ENCODE results near the gene MEGF11.

The MEGF11 gene

DNA sequence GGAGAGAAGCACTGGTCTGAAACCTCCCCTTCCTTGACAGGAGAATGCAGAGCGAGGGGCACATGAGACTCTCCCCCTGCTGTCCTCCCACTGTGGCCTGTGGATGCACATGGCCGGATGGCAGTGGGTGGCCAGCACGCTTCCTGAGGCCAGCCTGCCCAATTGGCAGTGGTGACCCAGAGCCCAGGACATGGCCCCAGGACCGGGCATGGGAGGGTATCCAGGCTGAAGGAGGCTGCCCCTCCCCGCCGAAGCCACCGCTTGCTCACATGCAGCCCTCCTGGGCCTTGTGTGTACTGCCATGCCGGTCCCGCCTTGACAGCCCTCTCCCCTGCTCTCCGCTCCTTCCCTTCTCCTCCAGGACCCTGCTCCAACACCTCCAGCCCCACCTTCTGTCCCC, 100.9 kb downstream of the MEGF11 start:
- Histone ChIP-seq H3K27ac (ENCODE audit: low read depth, low read length) (no peak overlapping the region), H3K9me3 (ENCODE audit: control insufficient read depth in 5 of 5, low read length in 5 of 5) (no peaks in the 10 kb centered on the region), H3K27me3 (ENCODE audit: control insufficient read depth in 5 of 5, insufficient read depth in 4 of 5, low read length in 5 of 5) (peaks cover 7 to 25% (median 18%) of the 10 kb centered on the region in 5 donors), H3K4me3 (ENCODE audit: low read depth in 1 of 5, low read length in 5 of 5) (no peak overlapping the region), H3K4me1 (ENCODE audit: control insufficient read depth in 5 of 5, insufficient read depth in 5 of 5, low read length in 5 of 5) (no peaks in the 10 kb centered on the region), H3K36me3 (ENCODE audit: control insufficient read depth in 5 of 5, insufficient read depth in 5 of 5, low read length in 5 of 5) (no peaks in the 10 kb centered on the region), H3K9ac (ENCODE audit: low read length in 5 of 5) (no peak overlapping the region)

DNA sequence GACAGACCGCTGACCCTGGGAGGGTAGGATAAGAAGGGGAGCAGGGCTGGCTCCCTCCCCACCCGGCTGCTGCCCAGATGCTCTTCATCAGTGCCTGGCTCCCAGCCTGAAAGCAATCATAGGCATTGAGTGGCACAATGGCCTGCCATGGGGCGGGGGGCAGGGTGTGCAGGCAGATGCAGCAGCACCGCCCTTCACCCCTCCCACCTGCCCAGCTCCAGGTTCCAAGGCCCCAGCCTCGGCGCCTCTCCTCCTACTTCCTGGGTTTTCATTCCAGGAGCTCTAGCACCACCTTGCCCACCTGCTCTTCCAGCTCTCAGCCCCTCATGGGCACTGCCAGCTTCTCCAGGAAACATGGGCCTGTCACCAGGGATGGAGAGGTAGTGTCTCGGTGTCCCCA, 101.7 kb downstream of the MEGF11 start:
- Histone ChIP-seq H3K9me3 (ENCODE audit: control insufficient read depth in 5 of 5, low read length in 5 of 5) (no peaks in the 10 kb centered on the region), H3K9ac (ENCODE audit: low read length in 5 of 5) (no peak overlapping the region), H3K36me3 (ENCODE audit: control insufficient read depth in 5 of 5, insufficient read depth in 5 of 5, low read length in 5 of 5) (no peaks in the 10 kb centered on the region), H3K27me3 (ENCODE audit: control insufficient read depth in 5 of 5, insufficient read depth in 4 of 5, low read length in 5 of 5) (peaks cover 7 to 26% (median 20%) of the 10 kb centered on the region in 5 donors), H3K4me3 (ENCODE audit: low read depth in 1 of 5, low read length in 5 of 5) (no peak overlapping the region), H3K4me1 (ENCODE audit: control insufficient read depth in 5 of 5, insufficient read depth in 5 of 5, low read length in 5 of 5) (no peaks in the 10 kb centered on the region), H3K27ac (ENCODE audit: low read depth, low read length) (no peak overlapping the region)

DNA sequence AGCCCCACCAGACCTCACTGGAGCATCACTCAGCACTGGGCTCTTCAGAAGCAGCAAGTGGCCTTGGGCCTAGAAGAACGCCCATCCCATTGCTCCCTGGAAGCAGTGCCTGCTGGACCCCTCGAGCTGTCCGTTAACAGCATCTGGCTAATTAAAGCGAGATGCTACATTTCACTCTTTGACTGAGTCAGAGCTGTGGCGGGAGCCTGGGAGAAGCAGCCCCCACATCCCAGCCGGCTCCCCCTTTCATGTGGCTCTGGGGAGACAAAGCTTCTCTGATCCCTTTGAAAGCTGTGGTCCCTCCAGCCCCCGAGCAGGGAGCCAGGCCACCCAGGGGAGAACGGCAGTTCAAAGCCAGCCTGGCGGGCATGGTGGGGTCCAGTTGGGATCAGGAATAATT, 103.7 kb downstream of the MEGF11 start:
- Histone ChIP-seq H3K27ac (ENCODE audit: low read depth, low read length) (no peak overlapping the region), H3K36me3 (ENCODE audit: control insufficient read depth in 5 of 5, insufficient read depth in 5 of 5, low read length in 5 of 5) (no peaks in the 10 kb centered on the region), H3K27me3 (ENCODE audit: control insufficient read depth in 5 of 5, insufficient read depth in 4 of 5, low read length in 5 of 5) (peaks cover 2 to 31% (median 19%) of the 10 kb centered on the region in 5 donors), H3K9ac (ENCODE audit: low read length in 5 of 5) (no peak overlapping the region), H3K4me1 (ENCODE audit: control insufficient read depth in 5 of 5, insufficient read depth in 5 of 5, low read length in 5 of 5) (no peaks in the 10 kb centered on the region), H3K9me3 (ENCODE audit: control insufficient read depth in 5 of 5, low read length in 5 of 5) (no peaks in the 10 kb centered on the region), H3K4me3 (ENCODE audit: low read depth in 1 of 5, low read length in 5 of 5) (no peak overlapping the region)

DNA sequence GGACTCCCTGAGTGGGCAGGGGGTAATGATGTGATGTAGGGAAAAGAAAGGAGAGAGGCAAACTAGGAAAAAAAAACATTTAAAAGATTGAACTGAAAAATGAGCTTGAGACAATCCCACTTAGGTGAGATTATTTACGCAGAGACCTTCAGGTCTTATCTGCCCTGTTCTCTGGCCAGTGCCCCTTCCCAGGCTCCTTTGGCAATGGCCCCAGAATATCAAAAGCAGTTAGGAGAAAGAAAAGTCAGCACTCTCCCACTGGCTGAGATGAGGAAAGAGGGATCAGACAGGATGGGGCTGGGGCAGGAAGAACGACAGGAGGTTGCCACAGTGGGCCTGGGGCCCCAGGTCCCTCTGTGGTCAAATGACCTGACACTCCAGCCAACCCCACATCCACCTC, 105.4 kb downstream of the MEGF11 start:
- Histone ChIP-seq H3K36me3 (ENCODE audit: control insufficient read depth in 5 of 5, insufficient read depth in 5 of 5, low read length in 5 of 5) (no peaks in the 10 kb centered on the region), H3K9ac (ENCODE audit: low read length in 5 of 5) (no peak overlapping the region), H3K27me3 (ENCODE audit: control insufficient read depth in 5 of 5, insufficient read depth in 4 of 5, low read length in 5 of 5) (peaks cover 2 to 37% (median 19%) of the 10 kb centered on the region in 5 donors), H3K9me3 (ENCODE audit: control insufficient read depth in 5 of 5, low read length in 5 of 5) (no peaks in the 10 kb centered on the region), H3K27ac (ENCODE audit: low read depth, low read length) (no peak overlapping the region), H3K4me3 (ENCODE audit: low read depth in 1 of 5, low read length in 5 of 5) (no peak overlapping the region), H3K4me1 (ENCODE audit: control insufficient read depth in 5 of 5, insufficient read depth in 5 of 5, low read length in 5 of 5) (no peaks in the 10 kb centered on the region)

DNA sequence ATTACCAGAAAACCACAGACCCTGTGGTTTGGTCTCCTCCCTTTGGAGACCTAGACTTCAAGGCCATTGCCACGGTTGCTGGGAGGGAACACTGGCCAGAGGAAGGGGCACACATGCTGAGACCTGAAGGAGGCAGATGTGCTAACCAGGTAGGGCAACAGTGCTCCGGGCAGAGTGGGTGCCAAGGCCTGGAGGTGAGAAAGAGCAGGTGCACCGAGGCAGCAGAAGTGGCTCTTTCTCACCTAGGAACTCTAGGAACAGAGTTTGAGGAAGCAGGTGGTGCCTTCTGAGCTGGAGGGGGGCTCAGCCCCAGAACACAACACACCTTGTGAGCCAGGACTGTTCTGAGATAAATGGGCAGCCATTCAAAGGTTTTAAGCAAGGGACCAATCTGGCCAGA, 106.1 kb downstream of the MEGF11 start:
- H3K4me3 ChIP-seq (ENCODE audit: low read depth in 1 of 5, low read length in 5 of 5) = no peak overlapping the region
- no peak overlapping the region for H3K9ac ChIP-seq (ENCODE audit: low read length in 5 of 5)
- no peaks in the 10 kb centered on the region for H3K4me1 ChIP-seq (ENCODE audit: control insufficient read depth in 5 of 5, insufficient read depth in 5 of 5, low read length in 5 of 5)
- H3K9me3 ChIP-seq (ENCODE audit: control insufficient read depth in 5 of 5, low read length in 5 of 5) = no peaks in the 10 kb centered on the region
- no peak overlapping the region for H3K27ac ChIP-seq (ENCODE audit: low read depth, low read length)
- H3K27me3 ChIP-seq (ENCODE audit: control insufficient read depth in 5 of 5, insufficient read depth in 4 of 5, low read length in 5 of 5) = peaks cover 2 to 32% (median 16%) of the 10 kb centered on the region in 5 donors
- no peaks in the 10 kb centered on the region for H3K36me3 ChIP-seq (ENCODE audit: control insufficient read depth in 5 of 5, insufficient read depth in 5 of 5, low read length in 5 of 5)

DNA sequence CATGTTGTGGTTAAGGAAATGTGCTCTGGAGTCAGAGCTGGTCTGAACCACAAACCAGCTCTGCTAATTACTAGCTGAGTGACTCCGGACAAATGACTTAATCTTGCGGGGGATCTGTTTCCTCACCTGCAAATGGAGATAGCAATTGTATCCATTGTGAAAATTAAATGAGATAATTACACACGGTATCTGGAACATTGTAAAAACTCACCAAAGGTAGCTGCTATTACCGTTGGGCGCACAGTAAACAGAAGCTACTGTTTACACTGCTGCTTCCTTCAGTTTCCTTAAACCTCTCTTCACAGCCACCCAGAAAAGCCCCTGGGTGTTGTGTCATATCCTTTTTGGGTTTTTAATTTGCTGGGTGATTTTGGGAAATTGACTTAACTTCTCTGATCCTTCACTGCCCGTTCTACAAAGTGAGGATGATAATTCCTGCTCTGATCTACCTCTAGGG, 107.8 kb downstream of the MEGF11 start:
- no peak overlapping the region for H3K9ac ChIP-seq (ENCODE audit: low read length in 5 of 5)
- no peaks in the 10 kb centered on the region for H3K4me1 ChIP-seq (ENCODE audit: control insufficient read depth in 5 of 5, insufficient read depth in 5 of 5, low read length in 5 of 5)
- H3K9me3 ChIP-seq (ENCODE audit: control insufficient read depth in 5 of 5, low read length in 5 of 5) = no peaks in the 10 kb centered on the region
- H3K4me3 ChIP-seq (ENCODE audit: low read depth in 1 of 5, low read length in 5 of 5) = no peak overlapping the region
- H3K36me3 ChIP-seq (ENCODE audit: control insufficient read depth in 5 of 5, insufficient read depth in 5 of 5, low read length in 5 of 5) = no peaks in the 10 kb centered on the region
- no peak overlapping the region for H3K27ac ChIP-seq (ENCODE audit: low read depth, low read length)
- H3K27me3 ChIP-seq (ENCODE audit: control insufficient read depth in 5 of 5, insufficient read depth in 4 of 5, low read length in 5 of 5) = peaks cover 2 to 25% (median 6%) of the 10 kb centered on the region in 5 donors

DNA sequence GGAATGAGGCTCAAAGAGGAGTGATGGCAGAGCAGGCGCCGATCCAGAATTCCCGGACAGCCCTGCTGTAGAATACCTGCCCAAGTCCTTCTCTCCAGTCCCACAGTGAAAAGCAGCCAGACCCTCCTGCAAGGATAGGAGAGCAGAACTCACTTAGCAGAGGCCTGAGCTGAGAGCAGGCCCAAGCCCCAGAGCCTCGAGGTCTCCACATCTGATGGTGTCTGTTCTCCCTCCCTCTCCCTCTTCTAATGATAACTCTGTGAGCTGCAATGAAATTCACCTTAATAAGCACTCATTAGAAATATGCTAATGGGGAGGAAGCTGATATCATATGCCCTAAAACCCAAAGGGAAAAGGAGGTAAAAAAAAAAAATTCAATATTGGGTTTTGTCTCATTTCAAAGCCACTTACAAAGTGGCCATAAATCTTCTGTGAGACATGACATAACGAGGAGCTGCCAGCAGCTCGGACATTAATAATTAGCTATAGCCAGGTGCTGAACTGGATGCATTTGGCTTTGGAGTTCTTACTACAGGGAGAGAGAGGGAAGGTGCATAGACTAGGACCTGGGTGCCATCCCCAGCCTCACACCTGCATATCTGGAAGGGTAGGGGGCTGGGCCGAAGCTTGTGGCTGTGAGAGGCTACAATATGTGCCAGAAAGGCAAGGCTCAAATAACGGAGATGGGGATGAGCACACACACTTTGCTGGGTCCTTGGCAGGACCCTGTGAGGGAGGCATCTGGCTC, 108.4 kb downstream of the MEGF11 start:
- H3K4me1 ChIP-seq (ENCODE audit: control insufficient read depth in 5 of 5, insufficient read depth in 5 of 5, low read length in 5 of 5) = no peaks in the 10 kb centered on the region
- no peaks in the 10 kb centered on the region for H3K9me3 ChIP-seq (ENCODE audit: control insufficient read depth in 5 of 5, low read length in 5 of 5)
- no peak overlapping the region for H3K27ac ChIP-seq (ENCODE audit: low read depth, low read length)
- H3K9ac ChIP-seq (ENCODE audit: low read length in 5 of 5) = no peak overlapping the region
- peaks cover 2 to 25% (median 6%) of the 10 kb centered on the region in 5 donors for H3K27me3 ChIP-seq (ENCODE audit: control insufficient read depth in 5 of 5, insufficient read depth in 4 of 5, low read length in 5 of 5)
- H3K36me3 ChIP-seq (ENCODE audit: control insufficient read depth in 5 of 5, insufficient read depth in 5 of 5, low read length in 5 of 5) = no peaks in the 10 kb centered on the region
- H3K4me3 ChIP-seq (ENCODE audit: low read depth in 1 of 5, low read length in 5 of 5) = no peak overlapping the region

DNA sequence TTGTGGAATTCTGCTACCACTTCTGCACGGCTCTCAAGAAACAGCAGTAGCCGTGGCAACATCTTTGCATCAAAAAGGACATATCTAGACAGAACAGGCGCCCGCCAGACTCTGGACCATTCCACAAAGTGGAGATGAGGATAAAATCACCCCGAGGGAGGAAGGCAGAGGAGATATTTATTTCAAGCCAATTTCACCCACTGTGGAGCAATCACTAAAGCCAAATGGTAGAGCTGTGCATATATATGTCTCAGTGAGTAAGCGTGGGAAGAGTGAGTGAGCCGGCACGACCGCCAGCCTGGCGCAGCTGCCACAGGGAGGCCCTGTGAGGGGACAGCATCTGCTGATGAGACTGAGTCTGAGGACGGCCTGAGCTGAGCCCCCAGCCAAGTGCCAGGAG, 111.3 kb downstream of the MEGF11 start:
- Histone ChIP-seq H3K4me1 (ENCODE audit: control insufficient read depth in 5 of 5, insufficient read depth in 5 of 5, low read length in 5 of 5) (peaks cover 0 to 7% (median 0%) of the 10 kb centered on the region in 5 donors), H3K27ac (ENCODE audit: low read depth, low read length) (no peak overlapping the region), H3K27me3 (ENCODE audit: control insufficient read depth in 5 of 5, insufficient read depth in 4 of 5, low read length in 5 of 5) (peaks cover 0 to 12% (median 6%) of the 10 kb centered on the region in 5 donors), H3K9me3 (ENCODE audit: control insufficient read depth in 5 of 5, low read length in 5 of 5) (no peaks in the 10 kb centered on the region), H3K9ac (ENCODE audit: low read length in 5 of 5) (no peak overlapping the region), H3K4me3 (ENCODE audit: low read depth in 1 of 5, low read length in 5 of 5) (no peak overlapping the region), H3K36me3 (ENCODE audit: control insufficient read depth in 5 of 5, insufficient read depth in 5 of 5, low read length in 5 of 5) (no peaks in the 10 kb centered on the region)

DNA sequence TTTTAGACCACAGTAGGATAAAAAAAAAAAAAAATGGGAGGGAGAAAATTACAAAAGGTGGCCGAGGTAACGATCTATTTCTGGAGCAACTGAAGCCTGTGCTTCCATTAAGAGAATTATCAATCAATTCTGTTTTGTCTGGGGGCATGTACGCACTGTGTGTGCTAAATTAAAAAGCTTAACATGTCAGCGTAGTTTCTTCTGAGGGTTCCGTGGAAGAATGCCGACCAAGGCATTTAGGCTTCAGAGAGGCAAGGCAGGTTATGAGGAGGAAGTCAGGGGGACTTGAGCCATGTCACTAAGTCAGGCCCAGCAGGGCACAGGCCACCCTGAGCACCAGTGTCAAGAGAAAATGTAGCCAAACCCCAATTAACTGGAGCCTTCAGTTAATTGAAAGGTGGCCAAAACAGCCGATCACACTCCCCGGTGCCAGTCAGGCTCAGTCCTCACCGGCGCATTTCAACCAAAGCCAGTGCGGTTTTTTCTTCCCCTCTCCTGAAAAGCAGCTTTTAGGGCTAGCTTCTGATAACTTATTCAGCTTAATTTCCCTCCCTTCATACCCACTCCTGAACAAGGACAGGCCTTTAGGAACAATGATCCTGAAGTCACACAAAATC, 113.9 kb downstream of the MEGF11 start:
- no peak overlapping the region for H3K4me3 ChIP-seq (ENCODE audit: low read depth in 1 of 5, low read length in 5 of 5)
- no peaks in the 10 kb centered on the region for H3K9me3 ChIP-seq (ENCODE audit: control insufficient read depth in 5 of 5, low read length in 5 of 5)
- H3K27me3 ChIP-seq (ENCODE audit: control insufficient read depth in 5 of 5, insufficient read depth in 4 of 5, low read length in 5 of 5) = peaks cover 0 to 4% (median 0%) of the 10 kb centered on the region in 5 donors
- H3K9ac ChIP-seq (ENCODE audit: low read length in 5 of 5) = no peak overlapping the region
- H3K27ac ChIP-seq (ENCODE audit: low read depth, low read length) = no peak overlapping the region
- no peaks in the 10 kb centered on the region for H3K36me3 ChIP-seq (ENCODE audit: control insufficient read depth in 5 of 5, insufficient read depth in 5 of 5, low read length in 5 of 5)
- peaks cover 0 to 7% (median 0%) of the 10 kb centered on the region in 5 donors for H3K4me1 ChIP-seq (ENCODE audit: control insufficient read depth in 5 of 5, insufficient read depth in 5 of 5, low read length in 5 of 5)

DNA sequence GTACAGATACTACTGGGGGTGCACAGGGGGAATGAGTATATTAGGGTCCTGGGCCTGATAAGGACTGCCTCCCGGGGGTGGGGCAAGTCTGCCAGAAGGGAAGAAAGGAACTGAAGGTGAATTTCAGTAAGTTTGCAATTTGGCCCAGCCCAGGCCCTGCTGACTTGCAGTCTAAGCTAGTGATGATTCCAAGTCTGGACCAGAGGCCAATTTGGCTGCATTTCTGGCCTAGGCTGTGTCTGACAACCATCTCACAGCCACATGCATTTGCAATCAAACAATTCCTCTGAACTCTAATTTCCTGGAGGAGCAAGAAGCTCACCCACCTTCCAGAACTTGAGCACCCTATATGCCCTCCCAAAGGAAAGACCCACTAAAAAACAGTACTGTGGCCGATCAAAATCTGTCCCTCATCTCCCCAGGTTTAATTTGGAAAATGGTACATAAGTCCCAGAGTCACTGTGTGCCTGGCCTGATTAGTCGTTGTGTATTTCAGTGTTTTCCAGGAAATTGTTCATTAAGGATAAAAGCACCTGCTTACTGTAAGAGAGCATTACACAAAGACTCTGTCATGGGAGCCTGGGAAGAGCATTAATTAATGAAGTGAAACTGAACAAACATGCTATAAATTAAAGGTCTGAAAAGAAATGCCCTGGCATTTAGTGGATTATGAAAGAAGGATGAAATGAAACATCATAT, 114.5 kb downstream of the MEGF11 start:
- H3K9ac ChIP-seq (ENCODE audit: low read length in 5 of 5) = no peak overlapping the region
- H3K9me3 ChIP-seq (ENCODE audit: control insufficient read depth in 5 of 5, low read length in 5 of 5) = no peaks in the 10 kb centered on the region
- peaks cover 0 to 7% (median 0%) of the 10 kb centered on the region in 5 donors for H3K4me1 ChIP-seq (ENCODE audit: control insufficient read depth in 5 of 5, insufficient read depth in 5 of 5, low read length in 5 of 5)
- H3K4me3 ChIP-seq (ENCODE audit: low read depth in 1 of 5, low read length in 5 of 5) = no peak overlapping the region
- peaks cover 0 to 2% (median 0%) of the 10 kb centered on the region in 5 donors for H3K27me3 ChIP-seq (ENCODE audit: control insufficient read depth in 5 of 5, insufficient read depth in 4 of 5, low read length in 5 of 5)
- no peak overlapping the region for H3K27ac ChIP-seq (ENCODE audit: low read depth, low read length)
- no peaks in the 10 kb centered on the region for H3K36me3 ChIP-seq (ENCODE audit: control insufficient read depth in 5 of 5, insufficient read depth in 5 of 5, low read length in 5 of 5)

Data from subcutaneous abdominal adipose tissue (tissue), 5 donors.